ENCODE data around the gene CPN2. TPM values are rescaled to one million over a fixed set of nuclear protein-coding genes. Genes with fewer than 3 reads are reported as not detected.
A peak's percentile ranks its signal among the peaks of the same experiment; 100 is the strongest.

Gene CPN2
- total RNA-seq, 2 donors from 2014 or later = 0.15 TPM; not detected in 1

- peaks cover 7% of the 10 kb centered on the region for H3K4me1 ChIP-seq
- H3K27ac ChIP-seq = no peak overlapping the region
- intact Hi-C loops (cut with DNase I) = no loop called here
- no peak for TF ChIP-seq CTCF (IDR thresholded peaks at IDR 0.05)
- DNase-seq = no peak
- H3K9me3 ChIP-seq = no peaks in the 10 kb centered on the region
- no peaks in the 10 kb centered on the region for H3K27me3 ChIP-seq
- H3K9ac ChIP-seq (ENCODE audit: low read depth in 2 of 2, low read length in 2 of 2) = no peak overlapping the region
- no peak overlapping the region for H3K4me3 ChIP-seq
- H3K36me3 ChIP-seq = no peaks in the 10 kb centered on the region
Measured at GRCh38 chr3:194326192-194326967, 24.7 kb downstream of the CPN2 start.

DNA sequence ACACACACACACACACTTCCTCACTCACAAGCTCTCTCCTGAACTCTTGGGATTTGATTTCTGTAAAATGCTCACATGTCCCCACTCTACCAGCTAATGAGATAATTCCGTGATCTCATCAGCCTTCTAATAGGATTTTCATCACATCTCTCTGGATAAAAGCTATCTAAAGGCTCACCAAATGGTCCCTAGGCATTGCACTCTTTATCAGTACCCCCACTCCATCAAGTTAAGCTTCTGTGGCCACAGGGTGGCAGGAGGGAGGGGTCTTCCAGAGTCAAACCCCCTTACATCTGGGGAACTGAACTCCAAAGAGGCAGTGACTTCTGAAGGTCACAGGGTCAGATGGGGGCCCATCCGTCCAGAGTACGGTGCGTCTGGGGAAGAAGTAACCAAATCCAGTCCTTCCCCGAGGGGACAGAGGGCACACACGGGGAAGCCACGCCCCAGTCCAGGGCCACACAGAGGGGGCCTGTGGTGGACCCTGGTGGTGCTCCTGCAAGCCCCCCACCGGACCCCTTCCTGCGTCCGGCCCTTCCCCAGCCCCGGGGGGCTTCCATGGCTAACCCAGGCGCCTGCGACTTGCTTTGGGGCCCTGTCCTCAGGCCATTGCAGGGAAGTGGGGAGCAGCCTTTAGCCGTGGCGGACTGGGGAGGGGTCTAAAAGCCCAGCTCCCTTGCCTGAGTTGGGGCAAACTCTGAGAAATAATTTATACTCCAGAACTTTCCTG is 25.5 kb downstream of the CPN2 start:
- Histone ChIP-seq H3K36me3 (no peaks in the 10 kb centered on the region), H3K27ac (no peak overlapping the region), H3K27me3 (no peaks in the 10 kb centered on the region), H3K4me1 (peaks cover 7% of the 10 kb centered on the region), H3K4me3 (no peak overlapping the region), H3K9me3 (no peaks in the 10 kb centered on the region), H3K9ac (ENCODE audit: low read depth in 2 of 2, low read length in 2 of 2) (no peak overlapping the region)
- no peak for DNase-seq
- TF ChIP-seq CTCF (IDR thresholded peaks at IDR 0.05) = no peak
- intact Hi-C loops (cut with DNase I) = no loop called here

- H3K36me3 ChIP-seq = no peaks in the 10 kb centered on the region
- H3K9ac ChIP-seq (ENCODE audit: low read depth in 2 of 2, low read length in 2 of 2) = no peak overlapping the region
- no peak for TF ChIP-seq CTCF (IDR thresholded peaks at IDR 0.05)
- no peaks in the 10 kb centered on the region for H3K27me3 ChIP-seq
- H3K9me3 ChIP-seq = no peaks in the 10 kb centered on the region
- intact Hi-C loops (cut with DNase I) = no loop called here
- H3K27ac ChIP-seq = no peak overlapping the region
- peaks cover 7% of the 10 kb centered on the region for H3K4me1 ChIP-seq
- DNase-seq = no peak
- no peak overlapping the region for H3K4me3 ChIP-seq
Measured at GRCh38 chr3:194324823-194325327, 26.3 kb downstream of the CPN2 start.

DNA sequence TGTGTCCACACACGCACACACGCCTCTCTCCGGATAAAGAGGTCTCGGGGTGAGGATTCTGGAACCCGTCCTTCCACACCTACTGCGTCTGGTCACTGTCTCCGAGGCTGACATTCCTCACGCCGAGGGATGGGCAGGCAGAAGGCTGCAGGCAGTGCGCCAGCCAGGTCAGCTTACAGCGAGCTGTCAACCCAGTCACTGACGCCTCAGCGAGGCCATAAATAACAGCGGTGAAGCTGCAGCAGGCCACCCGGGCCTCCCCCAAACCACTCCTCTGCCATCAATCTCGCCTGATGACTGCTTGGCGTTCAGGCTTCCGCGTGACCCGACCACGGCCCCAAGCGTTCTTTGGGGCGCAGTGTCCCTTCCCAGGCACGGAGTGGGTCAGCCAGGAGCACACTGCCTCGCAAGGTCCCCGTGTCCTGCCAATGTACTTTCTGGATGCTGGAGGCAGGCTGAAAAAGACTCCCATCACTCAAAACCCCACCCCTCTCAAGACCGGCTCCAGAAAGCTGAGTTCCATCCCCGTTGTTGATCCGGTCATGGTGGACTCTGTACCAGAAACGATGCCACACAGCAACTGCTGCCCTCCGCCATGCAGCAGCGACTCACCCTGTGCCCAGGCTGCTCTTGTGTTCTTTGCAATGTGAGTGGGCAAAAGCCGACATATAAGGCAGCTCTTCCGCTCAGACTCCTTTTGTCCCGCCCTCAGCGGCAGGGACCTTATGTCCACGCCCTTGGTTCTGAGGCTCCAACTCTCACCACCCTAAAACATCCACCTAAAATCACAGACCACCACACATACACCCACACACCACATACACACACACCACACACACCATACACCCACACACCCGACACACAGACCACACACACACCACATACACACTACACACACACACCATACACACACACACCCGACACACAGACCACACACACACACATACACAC is 27.1 kb downstream of the CPN2 start:
- Histone ChIP-seq H3K9me3 (no peaks in the 10 kb centered on the region), H3K9ac (ENCODE audit: low read depth in 2 of 2, low read length in 2 of 2) (peak overlapping the region in 1 of 2 donors; percentile 27), H3K36me3 (no peaks in the 10 kb centered on the region), H3K4me1 (peaks cover 7% of the 10 kb centered on the region), H3K27me3 (no peaks in the 10 kb centered on the region), H3K27ac (no peak overlapping the region), H3K4me3 (peak overlapping the region; percentile 23)
- intact Hi-C loops (cut with DNase I) = no loop called here
- DNase-seq = peak; percentile 57
- no peak for TF ChIP-seq CTCF (IDR thresholded peaks at IDR 0.05)

DNA sequence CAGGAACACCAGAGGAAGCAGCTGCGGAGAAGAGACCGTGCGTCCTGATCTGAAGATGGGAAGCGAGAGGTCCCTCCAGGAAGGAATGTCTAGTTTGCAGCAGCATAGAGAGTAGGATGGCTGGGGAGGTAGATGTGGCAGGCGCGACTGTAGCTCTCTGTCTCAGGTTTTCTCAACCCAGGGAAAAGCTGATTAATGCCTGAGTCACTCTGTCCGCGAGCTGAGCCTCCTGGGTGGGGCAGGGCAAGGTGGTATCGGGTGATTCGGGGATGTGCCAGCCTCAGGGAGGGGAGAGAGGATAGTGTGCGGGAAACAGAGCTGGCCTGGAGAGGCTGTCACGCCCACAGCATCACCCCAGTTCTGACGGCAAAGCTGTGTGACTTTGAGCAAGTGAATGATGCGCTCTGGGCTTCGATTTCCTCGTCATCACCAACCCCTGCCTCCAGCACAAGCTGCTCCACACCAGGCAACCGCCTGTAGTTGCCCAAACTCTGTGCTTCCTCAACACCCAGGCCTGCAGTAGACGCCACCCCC is 28.4 kb downstream of the CPN2 start:
- Histone ChIP-seq H3K4me1 (peaks cover 7% of the 10 kb centered on the region), H3K9ac (ENCODE audit: low read depth in 2 of 2, low read length in 2 of 2) (no peak overlapping the region), H3K27me3 (no peaks in the 10 kb centered on the region), H3K9me3 (no peaks in the 10 kb centered on the region), H3K4me3 (no peak overlapping the region), H3K27ac (no peak overlapping the region), H3K36me3 (no peaks in the 10 kb centered on the region)
- no peak for DNase-seq
- TF ChIP-seq CTCF (IDR thresholded peaks at IDR 0.05) = no peak
- intact Hi-C loops (cut with DNase I) = no loop called here

Measured in colonic mucosa (tissue), 4 donors.